GM12864 (cell line): ENCODE data around the gene PALD1.

Experiments
- DNase-seq: peaks from one replicate; pipeline ENCODE4 v3.0.0-alpha.2; 2011; ENCODE audit warnings: low read depth
- H3K4me3 ChIP-seq: 2 replicates; pipeline ENCODE4 v1.5.1; 2011; ENCODE audit warnings: mild to moderate bottlenecking, low read depth, low read length, control low read depth
- CTCF ChIP-seq: IDR thresholded peaks from 2 replicates; pipeline ENCODE4 v1.5.1; 2011; ENCODE audit warnings: low read depth, mild to moderate bottlenecking, moderate library complexity, low read length, control low read depth, inconsistent platforms; ENCODE audit errors: missing control alignments

PALD1 gene

GRCh38 chr10:70549962-70550458 is 71.4 kb downstream of the PALD1 start:
- peak; percentile 12 for DNase-seq
- H3K4me3 ChIP-seq, result no peak overlapping the region
- peak; percentile 91 for TF ChIP-seq CTCF

GRCh38 chr10:70550459-70550858 is 71.9 kb downstream of the PALD1 start:
- H3K4me3 ChIP-seq, result no peak overlapping the region
- TF ChIP-seq CTCF, result no peak
- no peak for DNase-seq

GRCh38 chr10:70551466-70551865 is 72.9 kb downstream of the PALD1 start:
- TF ChIP-seq CTCF, result peak; percentile 11
- DNase-seq, result no peak
- no peak overlapping the region for H3K4me3 ChIP-seq

- H3K4me3 ChIP-seq, result no peak overlapping the region
- no peak for DNase-seq
- TF ChIP-seq CTCF, result no peak
These were observed 73.4 kb downstream of the PALD1 start for GRCh38 chr10:70551971-70552422.

- no peak overlapping the region for H3K4me3 ChIP-seq
- no peak for TF ChIP-seq CTCF
- DNase-seq, result no peak
These were observed 74.0 kb downstream of the PALD1 start for GRCh38 chr10:70552586-70552985.

- H3K4me3 ChIP-seq, result no peak overlapping the region
- no peak for DNase-seq
- TF ChIP-seq CTCF, result no peak
These were observed 76.8 kb downstream of the PALD1 start for GRCh38 chr10:70555371-70555770.

- TF ChIP-seq CTCF, result no peak
These were observed 78.7 kb downstream of the PALD1 start for GRCh38 chr10:70557086-70557845.

More at GRCh38 chr10:70557086-70557845, 78.7 kb downstream of the PALD1 start:
- no peak for DNase-seq
- no peak overlapping the region for H3K4me3 ChIP-seq
